ENCODE results near the gene PCDH1. TPM values are rescaled to one million over a fixed set of nuclear protein-coding genes. Genes with fewer than 3 reads are reported as not detected.
A peak's percentile ranks its signal among the peaks of the same experiment; 100 is the strongest.
"Not testable (repeated sequence)": the region's sequence is repeated elsewhere in the genome, so short reads cannot be mapped to it uniquely, and the experiment has no call there.

Gene PCDH1
- total RNA-seq, 1 donor from 2014 or later: 42.4 TPM

DNA sequence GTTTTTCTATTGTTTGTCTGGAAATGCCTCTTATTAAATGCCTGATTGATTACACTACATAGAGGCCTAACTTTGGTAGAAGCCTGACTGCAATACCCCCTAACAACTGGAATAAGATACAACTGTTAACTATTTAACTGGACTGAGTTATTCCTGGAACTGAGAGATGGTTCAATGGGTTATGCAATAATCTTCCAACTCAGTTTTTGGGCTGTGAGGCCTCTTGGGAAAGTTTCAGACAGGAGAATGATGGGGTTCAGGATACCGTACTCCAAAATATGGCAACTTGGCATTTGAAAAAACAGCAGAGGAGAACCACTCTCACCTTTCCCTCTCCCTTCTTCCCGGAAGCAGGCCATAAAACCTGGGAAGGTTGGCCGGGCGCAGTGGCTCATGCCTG is 19.2 kb upstream of the PCDH1 start:
- Histone ChIP-seq H3K4me3 (ENCODE audit: low read depth, low read length) (no peak overlapping the region), H3K27me3 (ENCODE audit: control insufficient read depth, insufficient read depth, low read length) (peaks cover 2% of the 10 kb centered on the region), H3K36me3 (ENCODE audit: control insufficient read depth, insufficient read depth, low read length) (no peaks in the 10 kb centered on the region)
- TF ChIP-seq, protein P1, sequence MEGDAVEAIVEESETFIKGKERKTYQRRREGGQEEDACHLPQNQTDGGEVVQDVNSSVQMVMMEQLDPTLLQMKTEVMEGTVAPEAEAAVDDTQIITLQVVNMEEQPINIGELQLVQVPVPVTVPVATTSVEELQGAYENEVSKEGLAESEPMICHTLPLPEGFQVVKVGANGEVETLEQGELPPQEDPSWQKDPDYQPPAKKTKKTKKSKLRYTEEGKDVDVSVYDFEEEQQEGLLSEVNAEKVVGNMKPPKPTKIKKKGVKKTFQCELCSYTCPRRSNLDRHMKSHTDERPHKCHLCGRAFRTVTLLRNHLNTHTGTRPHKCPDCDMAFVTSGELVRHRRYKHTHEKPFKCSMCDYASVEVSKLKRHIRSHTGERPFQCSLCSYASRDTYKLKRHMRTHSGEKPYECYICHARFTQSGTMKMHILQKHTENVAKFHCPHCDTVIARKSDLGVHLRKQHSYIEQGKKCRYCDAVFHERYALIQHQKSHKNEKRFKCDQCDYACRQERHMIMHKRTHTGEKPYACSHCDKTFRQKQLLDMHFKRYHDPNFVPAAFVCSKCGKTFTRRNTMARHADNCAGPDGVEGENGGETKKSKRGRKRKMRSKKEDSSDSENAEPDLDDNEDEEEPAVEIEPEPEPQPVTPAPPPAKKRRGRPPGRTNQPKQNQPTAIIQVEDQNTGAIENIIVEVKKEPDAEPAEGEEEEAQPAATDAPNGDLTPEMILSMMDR (IDR thresholded peaks at IDR 0.05; ENCODE audit: insufficient read depth, low read length, poor library complexity, severe bottlenecking): no peak
- no peak for DNase-seq (ENCODE audit: low read depth)

GRCh38 chr5:141890429-141890828 is 12.2 kb upstream of the PCDH1 start:
- H3K27me3 ChIP-seq (ENCODE audit: control insufficient read depth, insufficient read depth, low read length); H3K4me3 ChIP-seq (ENCODE audit: low read depth, low read length); DNase-seq (ENCODE audit: low read depth); H3K36me3 ChIP-seq (ENCODE audit: control insufficient read depth, insufficient read depth, low read length): not testable (repeated sequence)

GRCh38 chr5:141889282-141889871 is 11.2 kb upstream of the PCDH1 start:
- TF ChIP-seq, protein P1 (IDR thresholded peaks at IDR 0.05; ENCODE audit: insufficient read depth, low read length, poor library complexity, severe bottlenecking): peak; percentile 39
- H3K4me3 ChIP-seq (ENCODE audit: low read depth, low read length): no peak overlapping the region
- H3K36me3 ChIP-seq (ENCODE audit: control insufficient read depth, insufficient read depth, low read length): no peaks in the 10 kb centered on the region
- no peaks in the 10 kb centered on the region for H3K27me3 ChIP-seq (ENCODE audit: control insufficient read depth, insufficient read depth, low read length)
- DNase-seq (ENCODE audit: low read depth): no peak

DNA sequence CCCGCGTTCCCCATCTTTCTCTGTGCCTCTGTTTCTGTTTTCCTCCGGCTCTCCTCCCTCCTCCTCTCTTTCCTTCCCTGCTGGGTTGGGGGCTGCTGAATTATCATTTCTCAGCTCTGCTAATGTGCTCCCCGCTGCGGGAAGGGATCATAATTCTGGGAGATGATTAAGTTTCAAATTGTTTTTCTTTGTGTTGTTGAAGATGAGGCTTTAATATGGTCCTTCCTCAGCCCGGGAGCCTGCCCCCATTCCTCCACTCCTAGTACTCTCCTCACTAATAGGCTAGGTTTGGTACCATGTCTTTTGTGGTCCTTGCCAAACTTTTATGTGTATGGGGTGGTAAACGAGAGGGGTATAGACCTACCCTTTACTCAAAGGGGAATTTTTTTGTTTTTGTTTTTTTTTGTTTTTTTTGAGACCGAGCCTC is 5.7 kb upstream of the PCDH1 start:
- Histone ChIP-seq H3K27me3 (ENCODE audit: control insufficient read depth, insufficient read depth, low read length) (peaks cover 47% of the 10 kb centered on the region), H3K36me3 (ENCODE audit: control insufficient read depth, insufficient read depth, low read length) (no peaks in the 10 kb centered on the region), H3K4me3 (ENCODE audit: low read depth, low read length) (no peak overlapping the region)
- no peak for DNase-seq (ENCODE audit: low read depth)
- TF ChIP-seq, protein P1 (IDR thresholded peaks at IDR 0.05; ENCODE audit: insufficient read depth, low read length, poor library complexity, severe bottlenecking): no peak

DNA sequence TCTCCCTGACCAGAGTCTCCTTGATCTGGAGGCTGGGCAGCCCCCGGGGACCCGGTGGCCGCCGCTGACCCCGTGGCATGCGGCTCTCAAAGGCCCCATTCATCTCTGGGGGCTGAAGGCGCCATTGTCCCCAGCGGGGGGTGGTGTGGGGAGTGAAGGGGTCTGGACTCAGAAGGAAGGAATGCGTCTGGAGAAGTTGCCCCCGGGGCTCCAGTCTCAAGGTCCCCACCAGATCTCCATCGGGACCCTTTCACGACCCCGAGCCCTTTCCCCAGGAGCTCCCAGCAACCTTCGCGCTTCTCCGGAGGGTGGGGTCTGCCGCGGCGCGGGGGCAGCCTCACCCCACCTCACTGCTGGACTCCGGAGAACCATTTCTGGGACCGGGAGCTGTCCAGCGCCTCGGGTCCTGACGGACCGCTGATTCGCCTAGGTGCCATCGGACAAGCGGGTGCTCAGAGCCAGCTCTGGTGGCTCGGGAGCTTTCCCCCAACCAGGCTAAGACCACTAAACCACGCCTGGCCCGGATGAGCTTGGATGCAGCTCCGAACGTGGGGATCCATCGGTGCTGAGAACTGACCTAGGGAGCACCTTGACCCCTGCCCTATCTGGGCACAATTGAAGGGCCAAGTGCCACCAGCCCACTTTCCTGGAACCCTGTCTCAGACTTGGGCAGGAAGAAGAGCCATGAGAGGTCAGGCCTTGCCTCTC is 5.1 kb upstream of the PCDH1 start:
- no peak for DNase-seq (ENCODE audit: low read depth)
- no peak overlapping the region for H3K4me3 ChIP-seq (ENCODE audit: low read depth, low read length)
- TF ChIP-seq, protein P1 (IDR thresholded peaks at IDR 0.05; ENCODE audit: insufficient read depth, low read length, poor library complexity, severe bottlenecking): no peak
- no peaks in the 10 kb centered on the region for H3K36me3 ChIP-seq (ENCODE audit: control insufficient read depth, insufficient read depth, low read length)
- H3K27me3 ChIP-seq (ENCODE audit: control insufficient read depth, insufficient read depth, low read length): peaks cover 47% of the 10 kb centered on the region

- H3K4me3 ChIP-seq (ENCODE audit: low read depth, low read length): no peak overlapping the region
- TF ChIP-seq, protein P1 (IDR thresholded peaks at IDR 0.05; ENCODE audit: insufficient read depth, low read length, poor library complexity, severe bottlenecking): no peak
- no peaks in the 10 kb centered on the region for H3K36me3 ChIP-seq (ENCODE audit: control insufficient read depth, insufficient read depth, low read length)
- DNase-seq (ENCODE audit: low read depth): no peak
- peaks cover 49% of the 10 kb centered on the region for H3K27me3 ChIP-seq (ENCODE audit: control insufficient read depth, insufficient read depth, low read length)
These were observed 4.5 kb upstream of the PCDH1 start for GRCh38 chr5:141882594-141883183.

All from kidney epithelial cell (primary cell).